ENCODE data around the gene OSBPL5.
A peak's percentile ranks its signal among the peaks of the same experiment; 100 is the strongest.
"Not testable (repeated sequence)": the region's sequence is repeated elsewhere in the genome, so short reads cannot be mapped to it uniquely, and the experiment has no call there.

Gene OSBPL5

GRCh38 chr11:3080733-3081385 is 84.3 kb downstream of the OSBPL5 start:
- no peak for DNase-seq (ENCODE audit: low read depth)

DNA sequence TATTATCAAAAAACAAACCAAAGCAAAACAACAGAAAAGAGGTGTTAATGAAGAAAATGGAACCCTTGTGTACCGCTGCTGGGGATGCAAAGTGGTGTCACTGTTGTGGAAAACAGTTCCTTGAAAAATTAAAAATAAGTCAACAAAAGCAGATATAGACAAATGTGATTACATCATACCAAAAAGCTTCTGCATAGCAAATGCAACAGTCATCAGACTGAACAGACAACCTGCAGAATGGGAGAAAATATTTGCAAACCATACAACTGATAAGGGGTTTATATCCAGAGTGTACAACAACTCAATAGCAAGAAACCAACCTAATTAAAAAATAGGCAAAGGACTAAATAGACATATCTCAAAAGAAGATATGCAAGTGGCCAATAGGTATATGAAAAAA is 85.0 kb downstream of the OSBPL5 start:
- no peak for DNase-seq (ENCODE audit: low read depth)

GRCh38 chr11:3077846-3078440 is 87.2 kb downstream of the OSBPL5 start:
- no peak for DNase-seq (ENCODE audit: low read depth)

DNA sequence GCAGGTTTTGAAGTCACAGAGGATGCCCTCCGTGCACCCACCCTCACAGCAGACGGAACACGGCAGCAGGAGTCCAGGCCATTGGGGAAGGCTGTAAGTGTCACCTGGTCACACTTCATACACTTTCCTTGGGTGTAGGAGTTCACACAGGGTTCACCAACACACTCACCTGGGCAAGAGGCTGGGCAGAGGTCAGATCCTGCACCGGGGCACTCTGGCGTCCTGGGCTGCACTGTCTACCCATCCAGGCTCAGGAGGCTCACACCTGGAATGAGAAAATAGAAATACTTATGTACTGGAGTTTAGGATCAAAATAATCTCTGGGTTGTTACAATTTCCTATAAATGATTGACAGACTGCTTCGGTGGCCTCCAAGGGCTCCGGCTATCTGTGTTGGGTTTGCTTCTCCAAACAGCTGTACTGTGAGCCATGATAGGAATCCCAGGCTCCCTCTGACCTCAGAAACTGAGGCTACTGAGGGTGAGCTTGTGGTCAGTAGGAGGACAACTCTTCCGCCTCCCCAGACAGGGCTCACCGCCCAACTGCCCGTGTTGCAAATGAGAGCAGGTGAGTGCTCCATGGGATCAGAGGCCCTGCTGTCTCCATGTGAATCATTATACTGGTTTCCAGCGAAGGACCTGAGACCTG is 87.8 kb downstream of the OSBPL5 start:
- no peak for DNase-seq (ENCODE audit: low read depth)

- DNase-seq (ENCODE audit: low read depth): no peak
These were observed 90.1 kb downstream of the OSBPL5 start for GRCh38 chr11:3074912-3075589.

DNA sequence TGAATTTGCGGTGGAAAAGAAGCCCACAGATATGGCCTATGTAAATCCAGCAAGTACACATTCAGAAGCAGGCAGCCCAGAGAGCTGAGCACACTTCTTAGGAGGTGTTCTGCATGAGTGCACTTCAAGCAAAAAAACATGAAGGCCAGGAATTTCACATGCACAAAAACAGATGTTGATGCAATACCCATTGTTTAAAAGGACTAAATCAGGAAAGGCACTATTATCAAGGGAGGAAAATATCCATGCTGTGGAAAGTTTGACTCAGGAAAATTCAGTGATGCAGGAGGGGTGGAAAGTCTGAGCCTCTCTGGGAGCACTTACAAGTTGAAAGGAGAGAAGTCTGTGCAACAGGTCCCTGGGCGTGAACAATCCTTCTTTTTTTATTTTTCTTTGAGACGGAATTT is 92.1 kb downstream of the OSBPL5 start:
- peak; percentile 49 for DNase-seq (ENCODE audit: low read depth)

DNA sequence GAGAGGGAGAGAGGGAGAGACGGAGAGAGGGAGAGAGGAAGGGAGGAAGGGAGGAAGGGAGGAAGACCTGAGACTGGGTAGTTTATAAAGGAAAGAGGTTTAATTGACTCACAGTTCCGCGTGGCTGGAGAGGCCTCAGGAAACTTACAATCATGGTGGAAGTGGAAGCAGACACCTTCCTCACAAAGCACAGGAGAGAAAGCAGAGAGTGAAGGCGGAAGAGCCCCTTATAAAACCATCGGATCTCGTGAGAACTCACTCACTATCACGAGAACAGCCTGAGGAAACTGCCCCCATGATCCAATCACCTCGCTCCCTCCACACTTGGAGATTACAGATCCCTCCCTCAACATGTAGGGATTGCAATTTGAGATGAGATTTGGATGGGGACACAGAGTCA is 95.7 kb downstream of the OSBPL5 start:
- DNase-seq (ENCODE audit: low read depth): no peak

GRCh38 chr11:3066308-3066707 is 98.8 kb downstream of the OSBPL5 start:
- not testable (repeated sequence) for DNase-seq (ENCODE audit: low read depth)

- DNase-seq (ENCODE audit: low read depth): not testable (repeated sequence)
These were observed 100.4 kb downstream of the OSBPL5 start for GRCh38 chr11:3064709-3065108.

DNA sequence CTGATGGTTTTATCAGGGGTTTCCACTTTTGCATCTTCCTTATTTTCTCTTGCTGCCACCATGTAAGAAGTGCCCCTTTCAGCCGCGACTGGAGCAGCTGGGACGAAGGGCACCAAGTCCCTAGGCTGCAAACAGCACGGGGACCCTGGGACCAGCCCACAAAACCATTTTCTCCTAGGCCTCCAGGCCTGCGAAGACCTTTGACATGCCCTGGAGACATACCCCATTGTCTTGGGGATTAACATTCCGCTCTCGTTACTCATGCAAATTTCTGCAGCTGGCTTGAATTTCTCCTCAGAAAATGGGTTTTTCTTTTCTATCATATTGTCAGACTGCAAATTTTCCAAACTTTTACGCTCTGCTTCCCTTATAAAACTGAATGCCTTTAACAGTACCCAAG is 101.2 kb downstream of the OSBPL5 start:
- DNase-seq (ENCODE audit: low read depth): peak; percentile 22

DNA sequence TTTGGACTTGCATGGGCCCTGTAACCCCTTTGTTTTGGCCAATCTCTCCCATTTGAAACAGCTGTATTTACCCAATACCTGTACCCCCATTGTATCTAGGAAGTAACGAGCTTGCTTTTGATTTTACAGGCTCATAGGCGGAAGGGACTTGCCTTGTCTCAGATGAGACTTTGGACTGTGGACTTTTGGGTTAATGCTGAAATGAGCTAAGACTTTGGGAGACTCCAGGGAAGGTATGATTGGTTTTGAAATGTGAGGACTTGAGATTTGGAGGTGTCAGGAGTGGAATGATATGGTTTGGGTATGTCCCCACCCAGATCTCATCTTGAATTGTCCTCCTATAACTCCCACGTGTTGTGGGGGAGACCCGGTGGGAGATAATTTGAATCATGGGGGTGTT is 101.7 kb downstream of the OSBPL5 start:
- DNase-seq (ENCODE audit: low read depth): not testable (repeated sequence)

GRCh38 chr11:3060436-3061025 is 104.6 kb downstream of the OSBPL5 start:
- DNase-seq (ENCODE audit: low read depth): no peak

DNA sequence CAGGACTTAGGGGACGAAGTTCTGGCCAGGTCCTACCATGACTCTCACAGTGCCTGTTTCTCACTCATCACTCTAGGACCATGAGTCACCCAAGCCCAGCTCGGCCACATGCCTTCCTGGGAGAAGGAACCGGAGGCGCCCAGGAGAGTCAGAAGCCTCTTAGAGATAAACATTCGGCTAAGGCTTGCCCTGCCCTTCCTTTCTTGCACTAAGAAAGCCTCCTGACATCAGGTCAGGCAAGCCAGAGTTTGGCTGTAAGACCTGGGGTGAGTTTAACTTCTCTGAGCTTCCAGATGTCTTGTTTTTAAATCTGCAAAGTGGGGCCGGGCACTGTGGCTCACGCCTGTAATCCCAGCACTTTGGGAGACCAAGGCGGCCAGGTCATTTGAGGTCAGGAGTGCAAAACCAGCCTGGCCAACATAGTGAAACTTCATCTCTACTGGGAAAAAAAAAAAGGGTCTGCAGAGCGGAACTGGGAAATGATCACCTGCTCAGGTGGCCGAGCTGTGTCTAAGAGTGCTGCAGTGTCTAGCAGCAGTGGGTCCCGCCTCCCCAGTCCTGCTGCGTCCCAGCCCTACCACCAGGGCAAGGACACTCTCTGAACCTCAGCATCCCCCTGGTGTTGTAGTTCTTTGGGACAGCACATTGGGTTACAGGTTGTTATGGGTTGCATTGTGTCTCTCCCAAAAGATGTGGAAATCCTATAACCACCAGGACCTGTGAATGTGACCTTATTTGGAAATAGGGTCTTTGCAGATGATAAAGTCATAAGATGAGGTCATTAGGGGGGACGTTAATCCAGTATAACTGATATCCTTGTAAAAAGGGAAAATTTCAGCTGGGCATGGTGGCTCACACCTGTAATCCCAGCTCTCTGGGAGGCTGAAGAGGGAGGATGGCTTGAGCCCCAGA is 106.1 kb downstream of the OSBPL5 start:
- DNase-seq (ENCODE audit: low read depth): peak; percentile 67

DNA sequence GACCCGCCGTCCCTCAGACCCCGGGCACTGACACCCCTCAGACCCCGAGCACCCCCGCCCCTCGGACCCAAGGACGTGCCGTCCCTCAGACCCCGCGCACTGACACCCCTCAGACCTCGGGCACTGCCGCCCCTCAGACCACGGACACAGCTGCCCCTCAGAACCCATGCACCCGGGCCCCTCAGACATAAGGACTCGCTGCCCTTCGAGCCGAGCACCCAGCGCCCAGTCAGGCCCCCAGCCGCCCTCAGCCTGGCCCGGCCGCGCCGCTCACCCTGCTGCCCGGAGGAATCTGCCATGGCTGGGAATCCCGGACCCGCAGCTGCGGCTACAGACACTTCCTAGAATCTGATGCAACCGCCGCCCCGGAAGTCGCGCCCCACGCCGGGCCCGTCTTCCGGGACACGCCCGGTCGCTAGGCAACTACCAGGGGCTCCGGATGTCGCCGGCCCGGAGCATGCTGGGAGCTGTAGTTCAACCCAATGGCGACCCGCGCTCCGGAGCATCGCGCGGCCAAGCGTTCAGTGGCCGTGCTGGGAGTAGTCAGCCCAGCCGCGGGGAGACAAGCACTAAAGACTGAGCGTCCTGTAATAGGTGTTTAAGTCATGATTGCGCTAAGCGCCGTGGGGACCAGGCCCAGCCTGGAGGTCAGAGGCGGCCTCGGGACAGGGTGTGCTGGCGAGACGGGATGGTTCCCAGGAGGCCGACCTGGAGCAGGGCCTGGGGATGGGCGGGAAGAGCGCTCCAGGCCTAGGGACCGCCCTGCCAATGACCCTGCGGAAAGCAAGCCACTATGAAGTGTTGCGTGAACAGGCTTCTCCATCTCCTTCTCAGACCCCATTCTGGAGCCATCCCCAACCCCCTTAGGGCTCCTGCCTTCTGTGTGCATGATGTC is 107.8 kb downstream of the OSBPL5 start, which contains the start of gene CARS1:
Gene CARS1 (minus strand): TSS at position 355 of the 895 bp plus-strand sequence. CDS start 56 bp downstream, at position 299.
- DNase-seq (ENCODE audit: low read depth): peak; percentile 88

GRCh38 chr11:3056296-3057068 is 108.6 kb downstream of the OSBPL5 start:
- DNase-seq (ENCODE audit: low read depth): no peak

- no peak for DNase-seq (ENCODE audit: low read depth)
These were observed 109.2 kb downstream of the OSBPL5 start for GRCh38 chr11:3055891-3056290.

GRCh38 chr11:3052567-3052966 is 112.5 kb downstream of the OSBPL5 start:
- no peak for DNase-seq (ENCODE audit: low read depth)

GRCh38 chr11:3052109-3052479 is 113.0 kb downstream of the OSBPL5 start:
- DNase-seq (ENCODE audit: low read depth): no peak

Data from fibroblast of the conjunctiva (primary cell).